ENCODE results near the gene TXLNB.
"Not testable (repeated sequence)": the region's sequence is repeated elsewhere in the genome, so short reads cannot be mapped to it uniquely, and the experiment has no call there.

The TXLNB gene

GRCh38 chr6:139242457-139243240, 49.1 kb downstream of the TXLNB start:
- Histone ChIP-seq H3K27me3 (replicated peaks; ENCODE audit: control insufficient read depth, insufficient read depth, low read length, poor library complexity, severe bottlenecking) (no peaks in the 10 kb centered on the region), H3K9me3 (ENCODE audit: control insufficient read depth, low read length) (no peaks in the 10 kb centered on the region), H3K4me1 (ENCODE audit: control insufficient read depth, insufficient read depth, low read length, poor library complexity, severe bottlenecking) (no peaks in the 10 kb centered on the region), H3K36me3 (ENCODE audit: control insufficient read depth, insufficient read depth, low read length) (no peaks in the 10 kb centered on the region), H3K27ac (ENCODE audit: insufficient read depth, low read length, poor library complexity, severe bottlenecking) (no peak overlapping the region), H3K4me3 (ENCODE audit: insufficient read depth, low read depth, low read length, poor library complexity, severe bottlenecking) (no peak overlapping the region)
- no peak for DNase-seq

GRCh38 chr6:139240161-139241010, 51.4 kb downstream of the TXLNB start:
- H3K9me3 ChIP-seq (ENCODE audit: control insufficient read depth, low read length) = no peaks in the 10 kb centered on the region
- H3K27ac ChIP-seq (ENCODE audit: insufficient read depth, low read length, poor library complexity, severe bottlenecking) = no peak overlapping the region
- no peaks in the 10 kb centered on the region for H3K27me3 ChIP-seq (replicated peaks; ENCODE audit: control insufficient read depth, insufficient read depth, low read length, poor library complexity, severe bottlenecking)
- no peaks in the 10 kb centered on the region for H3K4me1 ChIP-seq (ENCODE audit: control insufficient read depth, insufficient read depth, low read length, poor library complexity, severe bottlenecking)
- no peaks in the 10 kb centered on the region for H3K36me3 ChIP-seq (ENCODE audit: control insufficient read depth, insufficient read depth, low read length)
- no peak overlapping the region for H3K4me3 ChIP-seq (ENCODE audit: insufficient read depth, low read depth, low read length, poor library complexity, severe bottlenecking)
- DNase-seq = no peak

DNA sequence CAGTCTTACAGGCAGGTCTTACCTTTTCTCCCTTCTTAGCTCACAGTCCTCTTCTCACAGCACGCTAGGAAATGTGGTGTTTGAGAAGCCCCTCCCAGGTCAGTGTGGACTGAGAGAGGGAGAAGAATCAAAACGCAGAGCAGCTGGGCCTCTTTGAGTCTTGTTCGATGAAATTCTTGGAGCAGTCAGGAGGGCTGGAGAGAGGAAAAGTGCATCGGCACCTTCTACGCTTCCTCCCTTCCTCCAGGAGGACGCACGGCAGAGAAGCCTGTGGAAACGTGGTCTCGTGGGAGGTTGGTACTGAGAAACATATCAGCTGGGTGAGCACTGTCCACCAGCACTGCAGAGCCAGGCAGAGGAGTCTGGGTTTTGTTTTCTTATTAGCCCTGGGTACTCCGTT, 52.7 kb downstream of the TXLNB start:
- DNase-seq = no peak
- H3K36me3 ChIP-seq (ENCODE audit: control insufficient read depth, insufficient read depth, low read length) = no peaks in the 10 kb centered on the region
- H3K4me3 ChIP-seq (ENCODE audit: insufficient read depth, low read depth, low read length, poor library complexity, severe bottlenecking) = no peak overlapping the region
- no peaks in the 10 kb centered on the region for H3K4me1 ChIP-seq (ENCODE audit: control insufficient read depth, insufficient read depth, low read length, poor library complexity, severe bottlenecking)
- peaks cover 4% of the 10 kb centered on the region for H3K9me3 ChIP-seq (ENCODE audit: control insufficient read depth, low read length)
- H3K27me3 ChIP-seq (replicated peaks; ENCODE audit: control insufficient read depth, insufficient read depth, low read length, poor library complexity, severe bottlenecking) = no peaks in the 10 kb centered on the region
- H3K27ac ChIP-seq (ENCODE audit: insufficient read depth, low read length, poor library complexity, severe bottlenecking) = no peak overlapping the region

GRCh38 chr6:139236105-139236504, 55.7 kb downstream of the TXLNB start:
- no peak overlapping the region for H3K27ac ChIP-seq (ENCODE audit: insufficient read depth, low read length, poor library complexity, severe bottlenecking)
- H3K27me3 ChIP-seq (replicated peaks; ENCODE audit: control insufficient read depth, insufficient read depth, low read length, poor library complexity, severe bottlenecking) = no peaks in the 10 kb centered on the region
- DNase-seq = no peak
- H3K4me3 ChIP-seq (ENCODE audit: insufficient read depth, low read depth, low read length, poor library complexity, severe bottlenecking) = no peak overlapping the region
- no peaks in the 10 kb centered on the region for H3K4me1 ChIP-seq (ENCODE audit: control insufficient read depth, insufficient read depth, low read length, poor library complexity, severe bottlenecking)
- no peaks in the 10 kb centered on the region for H3K36me3 ChIP-seq (ENCODE audit: control insufficient read depth, insufficient read depth, low read length)
- H3K9me3 ChIP-seq (ENCODE audit: control insufficient read depth, low read length) = peaks cover 4% of the 10 kb centered on the region

GRCh38 chr6:139235661-139236060, 56.1 kb downstream of the TXLNB start:
- Histone ChIP-seq H3K4me1 (ENCODE audit: control insufficient read depth, insufficient read depth, low read length, poor library complexity, severe bottlenecking) (no peaks in the 10 kb centered on the region), H3K27ac (ENCODE audit: insufficient read depth, low read length, poor library complexity, severe bottlenecking) (no peak overlapping the region), H3K4me3 (ENCODE audit: insufficient read depth, low read depth, low read length, poor library complexity, severe bottlenecking) (no peak overlapping the region), H3K27me3 (replicated peaks; ENCODE audit: control insufficient read depth, insufficient read depth, low read length, poor library complexity, severe bottlenecking) (no peaks in the 10 kb centered on the region), H3K9me3 (ENCODE audit: control insufficient read depth, low read length) (peaks cover 4% of the 10 kb centered on the region), H3K36me3 (ENCODE audit: control insufficient read depth, insufficient read depth, low read length) (no peaks in the 10 kb centered on the region)
- DNase-seq = no peak

- H3K36me3 ChIP-seq (ENCODE audit: control insufficient read depth, insufficient read depth, low read length); H3K27me3 ChIP-seq (replicated peaks; ENCODE audit: control insufficient read depth, insufficient read depth, low read length, poor library complexity, severe bottlenecking); DNase-seq; H3K9me3 ChIP-seq (ENCODE audit: control insufficient read depth, low read length); H3K27ac ChIP-seq (ENCODE audit: insufficient read depth, low read length, poor library complexity, severe bottlenecking); H3K4me3 ChIP-seq (ENCODE audit: insufficient read depth, low read depth, low read length, poor library complexity, severe bottlenecking); H3K4me1 ChIP-seq (ENCODE audit: control insufficient read depth, insufficient read depth, low read length, poor library complexity, severe bottlenecking): not testable (repeated sequence)
Measured at GRCh38 chr6:139234193-139234592, 57.6 kb downstream of the TXLNB start.

DNA sequence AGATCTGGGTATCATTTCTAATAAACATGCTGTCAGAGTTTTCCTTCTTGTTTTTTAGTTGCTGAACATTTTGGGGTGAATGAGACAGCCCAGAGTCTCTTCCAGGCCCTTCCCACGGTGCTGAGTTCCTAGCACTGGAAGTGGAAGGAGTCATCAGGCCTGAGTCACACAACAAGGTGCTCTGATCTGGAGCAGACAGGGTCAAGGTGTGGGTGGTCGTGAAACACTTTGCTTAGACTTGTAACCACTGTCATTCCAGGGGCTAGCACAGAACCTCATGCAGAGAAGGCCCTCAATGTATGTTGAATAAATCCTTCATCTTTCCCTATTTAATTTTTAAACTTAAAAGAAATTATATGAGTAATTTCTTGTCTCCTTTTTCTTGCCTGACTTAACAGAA, 60.6 kb downstream of the TXLNB start:
- H3K4me3 ChIP-seq (ENCODE audit: insufficient read depth, low read depth, low read length, poor library complexity, severe bottlenecking) = no peak overlapping the region
- no peaks in the 10 kb centered on the region for H3K27me3 ChIP-seq (replicated peaks; ENCODE audit: control insufficient read depth, insufficient read depth, low read length, poor library complexity, severe bottlenecking)
- DNase-seq = no peak
- H3K4me1 ChIP-seq (ENCODE audit: control insufficient read depth, insufficient read depth, low read length, poor library complexity, severe bottlenecking) = no peaks in the 10 kb centered on the region
- H3K36me3 ChIP-seq (ENCODE audit: control insufficient read depth, insufficient read depth, low read length) = no peaks in the 10 kb centered on the region
- H3K27ac ChIP-seq (ENCODE audit: insufficient read depth, low read length, poor library complexity, severe bottlenecking) = no peak overlapping the region
- H3K9me3 ChIP-seq (ENCODE audit: control insufficient read depth, low read length) = peaks cover 4% of the 10 kb centered on the region

- DNase-seq = no peak
- no peaks in the 10 kb centered on the region for H3K4me1 ChIP-seq (ENCODE audit: control insufficient read depth, insufficient read depth, low read length, poor library complexity, severe bottlenecking)
Measured at GRCh38 chr6:139230391-139230840, 61.4 kb downstream of the TXLNB start.

DNA sequence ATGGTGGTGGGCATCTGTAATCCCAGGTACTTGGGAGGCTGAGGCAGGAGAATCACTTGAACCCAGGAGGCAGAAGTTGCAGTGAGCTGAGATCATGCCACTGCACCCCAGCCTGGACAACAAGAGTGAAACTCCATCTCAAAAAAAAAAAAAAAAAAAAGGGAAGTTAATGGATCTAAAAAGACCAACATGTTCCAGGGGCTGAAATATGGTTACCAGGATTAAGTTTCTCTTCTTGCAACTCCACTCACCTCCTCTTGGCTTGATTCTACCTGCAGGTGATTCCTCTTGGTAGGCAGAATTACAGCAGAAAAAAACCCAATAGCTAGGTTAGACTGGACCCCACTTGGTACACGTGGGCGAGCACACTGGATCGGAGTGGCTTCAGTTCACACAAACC, 63.4 kb downstream of the TXLNB start:
- not testable (repeated sequence) for H3K27ac ChIP-seq (ENCODE audit: insufficient read depth, low read length, poor library complexity, severe bottlenecking); H3K4me1 ChIP-seq (ENCODE audit: control insufficient read depth, insufficient read depth, low read length, poor library complexity, severe bottlenecking); DNase-seq; H3K36me3 ChIP-seq (ENCODE audit: control insufficient read depth, insufficient read depth, low read length); H3K27me3 ChIP-seq (replicated peaks; ENCODE audit: control insufficient read depth, insufficient read depth, low read length, poor library complexity, severe bottlenecking); H3K9me3 ChIP-seq (ENCODE audit: control insufficient read depth, low read length); H3K4me3 ChIP-seq (ENCODE audit: insufficient read depth, low read depth, low read length, poor library complexity, severe bottlenecking)

More at GRCh38 chr6:139230391-139230840, 61.4 kb downstream of the TXLNB start:
- no peaks in the 10 kb centered on the region for H3K27me3 ChIP-seq (replicated peaks; ENCODE audit: control insufficient read depth, insufficient read depth, low read length, poor library complexity, severe bottlenecking)
- H3K36me3 ChIP-seq (ENCODE audit: control insufficient read depth, insufficient read depth, low read length) = no peaks in the 10 kb centered on the region
- H3K4me3 ChIP-seq (ENCODE audit: insufficient read depth, low read depth, low read length, poor library complexity, severe bottlenecking) = no peak overlapping the region
- H3K9me3 ChIP-seq (ENCODE audit: control insufficient read depth, low read length) = peaks cover 4% of the 10 kb centered on the region
- H3K27ac ChIP-seq (ENCODE audit: insufficient read depth, low read length, poor library complexity, severe bottlenecking) = no peak overlapping the region

GRCh38 chr6:139219746-139220145, 72.1 kb downstream of the TXLNB start:
- H3K4me3 ChIP-seq (ENCODE audit: insufficient read depth, low read depth, low read length, poor library complexity, severe bottlenecking) = no peak overlapping the region
- DNase-seq = no peak
- no peaks in the 10 kb centered on the region for H3K36me3 ChIP-seq (ENCODE audit: control insufficient read depth, insufficient read depth, low read length)
- no peaks in the 10 kb centered on the region for H3K9me3 ChIP-seq (ENCODE audit: control insufficient read depth, low read length)
- H3K27me3 ChIP-seq (replicated peaks; ENCODE audit: control insufficient read depth, insufficient read depth, low read length, poor library complexity, severe bottlenecking) = no peaks in the 10 kb centered on the region
- H3K4me1 ChIP-seq (ENCODE audit: control insufficient read depth, insufficient read depth, low read length, poor library complexity, severe bottlenecking) = peaks cover 5% of the 10 kb centered on the region
- H3K27ac ChIP-seq (ENCODE audit: insufficient read depth, low read length, poor library complexity, severe bottlenecking) = no peak overlapping the region
